HG03460 (cell line): ENCODE results near the gene MRPL42.
"Not testable (repeated sequence)": the region's sequence is repeated elsewhere in the genome, so short reads cannot be mapped to it uniquely, and the experiment has no call there.

Experiments used
- ATAC-seq: cut with Tn5 transposase; IDR thresholded peaks from one replicate; pipeline ENCODE4 v1.9.1; 2021; ENCODE audit not compliant: unreplicated experiment

MRPL42 gene

DNA sequence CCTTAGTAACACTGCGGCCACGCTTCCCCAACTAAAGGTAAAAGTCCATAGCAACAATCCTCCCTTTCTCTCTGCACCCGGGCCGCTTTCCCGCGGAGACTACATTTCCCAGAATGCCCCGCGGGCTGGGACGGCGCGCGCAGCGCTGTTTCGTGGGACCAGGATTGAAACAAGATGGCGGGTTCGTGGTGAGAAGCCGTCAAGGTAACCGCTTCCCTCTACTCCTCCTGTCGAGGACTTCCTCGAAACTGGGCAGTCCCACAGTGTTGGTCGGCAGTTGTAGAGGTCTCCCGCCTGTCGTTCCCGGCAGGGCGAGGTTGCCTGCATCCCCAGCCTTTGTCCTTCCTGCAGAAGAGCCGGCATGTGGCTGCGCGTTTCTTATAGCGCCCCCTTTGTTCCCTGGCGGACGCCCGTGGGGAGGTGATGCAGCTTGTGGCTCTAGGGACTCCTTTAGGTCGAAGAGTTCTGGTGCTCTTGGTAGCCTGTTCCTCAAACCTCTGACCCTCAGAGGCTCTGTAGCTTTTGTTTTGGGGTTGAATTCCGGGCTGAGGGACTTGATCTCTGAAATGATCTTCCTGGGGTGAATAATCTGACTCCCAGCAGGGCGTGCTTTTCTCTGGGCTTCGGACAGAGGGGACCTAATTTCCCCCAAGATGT lies at the start of gene MRPL42:
Gene MRPL42 (plus strand): TSS at position 164 of the 657 bp plus-strand sequence. CDS start 1,772 bp downstream, outside the sequence.
- ATAC-seq, result peak; percentile 90

GRCh38 chr12:93417967-93418480 lies 49.3 kb upstream of the MRPL42 start:
- no peak for ATAC-seq

DNA sequence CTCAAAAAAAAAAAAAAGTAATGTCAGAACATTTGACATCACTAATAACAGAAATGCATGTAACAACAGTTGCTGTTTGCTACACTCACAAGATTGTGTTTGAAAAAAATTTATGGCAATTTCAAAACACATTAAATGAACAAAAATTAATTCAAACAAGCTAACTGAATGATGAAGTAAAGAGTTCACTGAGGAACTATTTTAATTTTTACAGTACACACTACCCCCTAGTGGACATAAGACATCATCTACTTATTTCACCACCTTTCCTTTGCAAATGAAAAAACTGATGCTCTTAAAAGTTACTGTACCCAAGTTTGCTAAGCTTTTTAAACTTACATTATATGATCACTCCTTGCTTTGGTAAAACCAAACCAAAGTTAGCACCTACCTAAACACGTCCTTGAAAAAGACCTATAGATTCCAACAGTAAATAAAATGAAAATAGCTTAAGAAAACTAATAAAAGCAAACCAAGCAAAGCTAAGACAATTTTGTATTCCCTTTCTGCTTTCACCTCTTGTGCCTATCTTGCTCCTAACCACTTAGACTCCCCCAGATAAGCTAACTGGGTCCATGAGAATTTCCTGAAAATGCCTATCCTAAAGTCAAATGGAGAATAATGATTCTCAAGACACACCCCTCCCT lies 47.8 kb upstream of the MRPL42 start:
- no peak for ATAC-seq

GRCh38 chr12:93422050-93422449 lies 45.3 kb upstream of the MRPL42 start:
- no peak for ATAC-seq

GRCh38 chr12:93425736-93426411 lies 41.4 kb upstream of the MRPL42 start:
- no peak for ATAC-seq

GRCh38 chr12:93426412-93426805 lies 40.9 kb upstream of the MRPL42 start:
- no peak for ATAC-seq

GRCh38 chr12:93427779-93428564 lies 39.3 kb upstream of the MRPL42 start:
- ATAC-seq, result no peak

- ATAC-seq, result no peak
Measured at GRCh38 chr12:93429448-93429847, 37.9 kb upstream of the MRPL42 start.

DNA sequence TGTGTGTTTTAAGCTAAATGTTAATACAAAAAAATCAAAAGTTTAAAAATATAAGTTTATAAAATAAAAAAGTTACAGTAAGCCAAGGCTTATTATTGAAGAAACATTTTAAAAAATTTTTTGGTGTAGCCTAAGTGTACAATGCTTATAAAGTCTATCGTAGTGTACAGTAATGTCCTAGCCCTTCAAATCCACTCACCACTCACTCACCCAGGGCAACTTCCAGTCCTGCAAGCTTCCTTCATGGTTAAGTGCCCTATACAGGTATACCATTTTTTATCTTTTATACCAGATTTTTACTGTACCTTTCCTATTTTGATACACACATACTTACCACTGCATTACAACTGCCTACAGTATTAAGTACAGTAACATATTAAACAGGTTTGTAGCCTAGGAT lies 37.5 kb upstream of the MRPL42 start:
- no peak for ATAC-seq

- no peak for ATAC-seq
Measured at GRCh38 chr12:93430280-93430679, 37.0 kb upstream of the MRPL42 start.

DNA sequence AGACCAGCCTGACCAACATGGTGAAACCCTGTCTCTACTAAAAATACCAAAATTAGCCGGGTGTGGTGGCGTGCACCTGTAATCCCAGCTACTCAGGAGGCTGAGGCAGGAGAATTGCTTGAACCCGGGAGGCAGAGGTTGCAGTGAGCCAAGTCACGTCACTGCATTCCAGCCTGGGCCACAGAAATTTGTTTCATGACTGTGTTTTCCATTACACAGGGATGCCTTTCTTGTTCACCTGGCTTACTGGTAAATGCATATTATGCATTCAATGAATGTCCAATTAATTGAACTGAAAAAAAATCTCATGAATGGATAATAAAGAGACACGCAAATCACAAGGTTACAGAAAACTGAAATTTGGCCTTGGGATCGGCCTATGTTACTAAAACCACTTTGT lies 35.3 kb upstream of the MRPL42 start:
- ATAC-seq, result not testable (repeated sequence)

GRCh38 chr12:93434256-93434865 lies 33.0 kb upstream of the MRPL42 start:
- no peak for ATAC-seq

DNA sequence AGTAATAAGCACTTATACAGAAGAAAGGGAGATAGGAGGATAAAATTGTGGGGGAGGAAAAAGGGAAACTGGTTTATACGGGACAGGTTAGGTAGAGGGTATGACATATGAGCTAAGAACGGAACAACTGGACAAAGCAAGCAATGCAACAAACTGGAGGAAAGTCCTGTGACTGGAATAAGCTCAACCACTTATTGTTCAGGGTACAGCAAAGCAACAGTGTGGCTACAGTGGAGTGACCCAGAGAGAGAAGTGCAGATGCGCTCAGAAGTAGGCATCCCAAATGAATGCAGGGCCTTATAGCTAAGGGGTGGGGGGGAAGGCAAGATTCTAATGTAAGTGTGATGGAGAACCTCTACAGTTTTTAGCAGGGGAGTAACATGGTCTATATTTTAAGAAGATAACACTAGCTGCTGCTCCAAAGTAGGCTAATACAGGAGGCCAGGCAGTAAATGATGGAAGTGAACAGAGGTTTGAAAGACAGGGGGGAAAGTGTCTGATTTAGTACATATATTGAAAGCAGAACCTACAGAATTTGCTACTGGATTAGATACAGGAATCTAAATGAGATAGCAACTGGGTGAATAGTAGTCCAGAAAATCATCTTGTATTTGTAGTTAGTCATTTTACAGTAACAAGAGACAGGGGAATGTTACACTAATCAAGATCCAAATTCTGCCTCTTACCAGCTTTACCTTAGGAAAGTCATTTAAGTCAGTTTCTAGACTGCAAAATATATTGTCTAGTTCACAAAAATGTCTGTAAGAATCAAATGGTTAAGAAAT lies 28.9 kb upstream of the MRPL42 start:
- ATAC-seq, result no peak

GRCh38 chr12:93440043-93440835 lies 27.1 kb upstream of the MRPL42 start:
- ATAC-seq, result no peak

DNA sequence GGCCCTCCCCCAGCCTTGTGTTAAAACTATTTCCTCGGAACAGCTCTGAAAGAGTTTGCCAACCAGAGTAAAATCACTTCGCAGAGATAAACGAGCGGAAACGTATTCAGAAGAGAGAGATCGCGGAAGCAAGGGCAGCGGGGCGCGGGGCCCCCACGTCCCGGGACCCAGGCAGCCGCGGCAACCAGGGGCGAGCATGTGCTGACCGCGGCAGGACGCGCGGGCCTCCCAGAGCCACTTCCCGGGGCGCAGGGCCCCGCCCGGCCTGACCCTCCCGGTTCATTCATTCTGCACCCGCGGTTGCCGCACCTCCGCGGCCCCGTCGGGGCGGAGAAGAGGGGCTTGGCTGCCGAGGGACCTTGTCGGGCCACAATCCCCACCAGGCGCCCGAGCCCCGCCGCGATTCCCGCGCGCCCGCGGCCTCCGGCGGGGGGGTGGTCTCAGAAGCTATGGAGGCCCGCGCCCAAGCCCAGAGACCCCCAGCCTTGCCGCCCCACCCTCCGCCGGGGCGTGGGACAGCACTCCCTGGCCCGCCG lies 26.2 kb upstream of the MRPL42 start:
- ATAC-seq, result peak; percentile 18

- ATAC-seq, result peak; percentile 69
Measured at GRCh38 chr12:93441617-93442410, 25.5 kb upstream of the MRPL42 start, which contains the start of gene UBE2N. TSS of gene UBE2N (minus strand) at chr12:93441947. CDS start at chr12:93441884, 63 bp downstream.

GRCh38 chr12:93442411-93443340 lies 24.6 kb upstream of the MRPL42 start:
- no peak for ATAC-seq
